CD4-positive, alpha-beta T cell treated with Interleukin-2 at 100 ng/mL for 4 hours (primary cell): ENCODE measurements around the gene TMEM81.

Source experiments
- DNase-seq: peaks from one replicate; pipeline ENCODE4 v3.0.0-alpha.2; 2020; ENCODE audit warnings: low spot score

Gene TMEM81

DNA sequence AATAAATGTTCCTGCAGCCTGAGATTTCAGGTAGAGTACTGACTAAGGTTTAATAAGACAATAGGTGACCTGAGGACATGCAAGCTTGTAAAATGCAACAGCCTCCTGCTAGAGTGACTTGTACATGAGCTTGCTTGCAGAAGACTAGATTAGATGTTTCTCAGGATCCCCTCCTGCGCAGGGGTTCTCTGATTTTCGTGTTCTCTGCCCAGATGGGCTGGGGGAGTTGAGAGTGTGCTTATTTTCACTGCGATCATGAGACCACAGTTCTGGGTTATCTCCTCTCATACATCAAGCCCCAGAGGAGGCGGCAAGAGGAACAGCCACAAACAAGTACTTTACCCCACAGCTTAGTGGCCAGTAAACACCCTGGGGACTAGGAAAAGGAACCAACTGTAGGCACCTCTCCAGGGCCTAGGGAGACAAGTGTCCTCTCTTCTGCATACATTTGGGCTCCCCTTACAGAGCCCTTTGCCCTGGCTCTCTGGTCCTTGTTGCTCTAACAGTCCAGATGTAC is 8.0 kb downstream of the TMEM81 start:
- no peak for DNase-seq

DNA sequence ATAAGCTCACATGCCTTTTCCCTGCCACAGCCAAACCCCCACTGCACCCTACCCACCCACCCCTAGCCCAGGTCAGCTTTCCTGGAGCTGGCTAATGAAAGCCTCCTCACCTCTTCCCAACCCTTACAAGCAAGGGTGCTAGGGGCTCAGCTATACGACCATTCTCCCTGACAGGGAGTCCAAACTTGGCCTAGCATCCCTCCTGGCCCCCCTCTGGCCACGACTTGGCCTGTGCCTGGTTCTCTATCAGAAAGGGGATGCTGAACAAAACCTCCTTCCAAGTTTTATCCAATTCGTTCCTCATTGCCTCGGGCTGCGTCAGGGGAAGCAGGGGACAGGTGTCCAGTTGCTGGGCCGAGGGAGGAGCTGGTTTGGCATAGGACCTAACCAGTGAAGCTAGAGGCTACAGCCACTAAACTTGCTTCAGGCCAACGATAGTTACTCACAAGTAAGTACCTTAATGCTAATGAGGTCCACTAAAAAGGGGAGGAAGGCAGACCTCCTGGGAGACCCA is 8.6 kb downstream of the TMEM81 start:
- DNase-seq, result no peak

DNA sequence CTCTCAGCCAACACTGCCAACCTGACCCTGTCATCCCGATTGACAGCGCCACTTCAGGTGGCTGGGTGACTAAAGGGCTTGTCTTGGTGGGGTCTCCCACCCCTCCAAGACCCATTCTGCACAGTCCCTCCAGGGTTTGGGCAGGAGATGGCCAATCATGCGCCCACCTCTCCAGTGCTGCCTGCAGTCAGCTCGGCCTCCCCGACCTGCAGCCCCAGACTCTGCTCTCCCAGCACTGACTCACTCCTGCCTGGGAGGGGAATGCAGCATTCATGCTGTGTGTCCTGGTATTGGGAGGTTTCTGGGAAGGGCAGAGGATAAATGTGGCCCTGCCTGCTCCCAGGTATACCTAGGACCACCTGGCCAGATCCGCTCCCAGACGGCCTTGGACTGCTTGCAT is 9.7 kb downstream of the TMEM81 start:
- DNase-seq, result no peak

DNA sequence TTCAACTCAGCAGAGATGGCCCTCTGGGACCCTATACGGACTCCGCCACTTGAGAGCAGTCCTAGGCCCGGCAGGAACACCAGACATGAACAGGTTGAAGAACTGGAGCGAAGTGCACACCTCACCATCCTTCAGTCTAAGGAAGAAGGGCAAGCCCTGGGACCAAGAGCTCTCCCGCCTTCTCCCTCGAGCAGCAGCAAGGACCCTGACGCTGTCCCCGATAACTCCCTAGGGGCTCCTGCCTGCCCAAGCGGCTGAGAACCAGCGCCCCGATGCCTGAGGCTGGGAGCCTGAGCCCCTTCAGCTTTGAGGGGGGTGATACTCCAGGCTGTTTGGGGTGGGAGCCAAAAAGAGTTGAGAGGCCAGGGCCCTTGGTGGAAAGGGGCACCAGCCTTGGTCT is 10.2 kb downstream of the TMEM81 start:
- DNase-seq, result no peak

DNA sequence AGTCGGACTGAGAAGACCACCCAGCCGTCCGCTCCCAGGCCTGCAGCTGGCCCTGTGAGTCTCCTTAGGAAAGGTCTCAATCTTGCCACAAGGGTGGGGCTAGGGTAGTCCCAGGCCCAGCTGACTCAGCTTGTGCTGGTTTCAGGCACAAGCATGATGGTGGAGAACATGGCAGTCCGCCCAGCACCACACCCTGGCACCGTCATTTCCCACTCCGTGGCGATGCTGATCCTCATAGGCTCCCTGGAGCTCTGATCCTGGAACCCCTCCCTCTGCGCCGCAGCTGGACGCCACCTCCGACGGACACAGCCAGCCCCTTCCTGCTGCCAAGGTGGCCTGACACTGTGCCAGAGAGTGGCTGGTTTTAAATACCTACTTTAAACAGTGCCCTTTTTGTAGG is 10.7 kb downstream of the TMEM81 start:
- no peak for DNase-seq

DNA sequence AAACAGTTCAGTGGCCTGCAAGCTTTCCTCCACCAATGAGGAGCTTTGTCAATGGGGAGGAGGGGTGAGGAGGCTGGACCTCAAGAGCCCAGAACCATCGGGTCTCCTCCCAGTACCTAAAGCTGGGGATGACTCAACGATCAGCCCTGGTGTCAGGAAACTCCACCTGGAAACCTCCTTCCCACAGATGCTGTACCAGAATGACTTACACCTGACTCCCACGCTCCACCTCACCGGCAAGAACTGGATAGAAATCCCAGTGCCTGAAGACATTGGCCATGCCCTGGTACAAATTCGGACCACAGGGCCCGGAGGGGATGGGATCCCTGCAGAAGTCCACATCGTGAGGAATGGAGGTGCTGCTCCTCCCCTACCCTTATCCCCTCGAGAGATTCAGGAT is 11.4 kb downstream of the TMEM81 start:
- DNase-seq, result no peak

DNA sequence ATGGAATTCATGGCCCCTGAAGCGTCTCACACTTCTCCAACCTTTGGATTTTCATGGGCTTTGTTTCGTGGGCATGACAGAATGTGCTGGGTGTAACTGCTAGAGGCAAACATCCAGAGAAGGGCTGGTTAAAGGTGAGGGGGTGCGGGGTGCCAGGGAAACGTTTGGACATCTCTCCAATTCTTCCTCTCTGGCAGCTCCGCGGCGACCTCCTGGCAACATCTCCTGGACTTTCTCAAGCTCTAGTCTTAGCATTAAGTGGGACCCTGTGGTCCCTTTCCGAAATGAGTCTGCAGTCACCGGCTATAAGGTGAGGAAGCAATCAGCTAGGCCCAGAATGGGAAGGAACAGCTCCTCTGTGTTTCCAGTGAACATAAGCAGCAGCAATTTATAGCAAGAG is 12.0 kb downstream of the TMEM81 start:
- DNase-seq, result no peak

DNA sequence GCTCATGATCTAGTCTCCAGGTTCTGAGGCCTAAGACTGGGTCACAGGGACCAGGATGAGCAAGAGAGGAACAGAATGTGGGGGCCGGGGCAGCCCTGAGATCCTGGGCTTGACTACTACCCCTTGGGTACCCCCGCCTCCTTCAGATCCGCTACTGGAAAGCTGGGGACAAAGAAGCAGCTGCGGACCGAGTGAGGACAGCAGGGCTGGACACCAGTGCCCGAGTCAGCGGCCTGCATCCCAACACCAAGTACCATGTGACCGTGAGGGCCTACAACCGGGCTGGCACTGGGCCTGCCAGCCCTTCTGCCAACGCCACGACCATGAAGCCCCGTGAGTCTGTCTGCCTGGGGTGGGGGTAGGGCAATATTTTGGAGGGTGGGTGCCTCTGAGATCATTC is 12.5 kb downstream of the TMEM81 start:
- DNase-seq, result no peak

DNA sequence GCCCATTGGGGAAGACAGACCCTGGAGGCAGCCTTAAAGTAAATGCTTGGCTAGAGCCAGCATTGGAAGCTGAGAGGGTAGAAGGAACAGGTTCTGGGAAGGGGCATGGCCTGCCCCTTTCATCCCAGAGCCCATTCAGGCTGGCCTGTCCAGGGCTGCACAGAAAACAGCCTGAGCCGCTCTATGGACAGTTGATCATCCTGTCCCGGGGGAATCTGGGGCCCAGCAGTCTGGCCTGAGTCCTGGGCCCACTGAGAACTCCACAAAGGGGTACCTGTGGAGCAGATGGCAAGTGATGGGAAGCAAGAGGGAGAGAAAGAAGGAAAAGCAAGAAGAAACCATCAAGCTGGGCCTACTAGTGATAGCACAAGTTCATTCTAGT is 13.2 kb downstream of the TMEM81 start:
- DNase-seq, result no peak

DNA sequence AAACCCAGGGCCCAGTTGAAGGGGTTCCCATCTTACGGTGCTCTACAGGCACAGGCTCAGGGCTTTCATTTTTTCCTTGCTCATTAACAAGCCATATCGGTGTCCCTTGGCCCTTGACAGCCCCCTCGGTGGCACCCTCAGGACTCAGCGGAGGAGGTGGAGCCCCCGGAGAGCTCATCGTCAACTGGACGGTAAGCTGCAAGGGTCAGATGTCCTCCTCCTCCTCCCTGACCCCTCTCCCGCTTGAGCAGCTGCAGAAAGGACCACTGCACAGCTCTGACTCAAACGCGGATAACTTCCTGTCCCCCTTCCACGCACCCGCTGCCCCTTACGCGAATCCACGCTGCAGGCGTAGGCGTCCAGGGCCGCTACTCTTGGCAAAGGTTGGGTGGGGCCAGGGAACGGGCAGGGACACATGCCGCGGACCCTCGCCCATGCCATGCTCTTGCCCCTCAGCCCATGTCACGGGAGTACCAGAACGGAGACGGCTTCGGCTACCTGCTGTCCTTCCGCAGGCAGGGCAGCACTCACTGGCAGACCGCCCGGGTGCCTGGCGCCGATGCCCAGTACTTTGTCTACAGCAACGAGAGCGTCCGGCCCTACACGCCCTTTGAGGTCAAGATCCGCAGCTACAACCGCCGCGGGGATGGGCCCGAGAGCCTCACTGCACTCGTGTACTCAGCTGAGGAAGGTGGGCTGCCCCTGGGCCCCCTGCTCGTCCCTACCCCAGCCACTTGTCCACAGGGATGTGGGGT is 14.7 kb downstream of the TMEM81 start:
- DNase-seq, result no peak

DNA sequence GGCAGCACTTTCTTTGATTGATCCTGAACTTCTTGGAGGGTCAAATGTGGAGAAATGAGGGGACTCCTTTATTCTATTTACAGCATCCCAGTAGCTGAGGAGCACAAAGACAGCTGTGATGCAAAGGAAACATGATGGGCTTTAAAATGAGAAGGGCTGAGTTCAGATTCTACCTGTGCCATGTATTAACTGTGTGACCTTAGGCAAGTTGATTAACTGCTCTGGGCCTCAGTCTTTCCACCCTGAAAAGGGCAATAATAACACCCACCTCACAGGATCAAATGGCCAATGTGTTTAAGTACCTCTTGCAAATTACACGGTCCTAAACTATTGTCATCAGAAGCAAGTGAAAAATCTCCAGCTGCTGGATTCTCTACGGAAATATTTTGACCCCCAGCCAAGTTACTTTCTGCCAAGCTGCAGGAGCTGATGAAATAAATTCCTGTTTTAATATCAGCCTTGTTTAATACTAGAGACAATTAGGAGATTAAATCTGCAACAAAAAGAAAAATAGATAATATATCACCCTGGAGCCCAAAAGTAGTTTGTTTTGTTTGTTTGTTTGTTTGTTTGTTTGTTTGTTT is 15.7 kb downstream of the TMEM81 start:
- no peak for DNase-seq

DNA sequence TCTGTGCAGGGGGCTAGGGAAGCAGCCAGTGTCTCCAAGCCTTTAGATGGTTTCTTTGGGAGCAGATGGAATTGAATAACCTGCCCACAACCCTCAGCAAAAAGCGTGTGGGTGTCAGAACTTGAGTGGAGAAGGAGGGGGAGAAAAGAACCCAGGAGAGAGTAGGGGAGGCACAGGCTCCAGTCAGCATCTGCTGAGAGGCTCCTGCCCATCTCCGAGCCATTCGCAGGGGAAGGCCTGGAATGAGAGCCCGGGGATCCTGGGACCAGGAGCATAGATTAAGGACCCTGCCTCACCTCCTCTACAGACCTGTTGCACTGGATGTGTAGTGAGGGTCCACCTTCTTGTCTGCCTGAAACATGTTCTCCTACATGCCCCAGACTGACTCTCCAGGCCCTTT is 16.3 kb downstream of the TMEM81 start:
- DNase-seq, result no peak

DNA sequence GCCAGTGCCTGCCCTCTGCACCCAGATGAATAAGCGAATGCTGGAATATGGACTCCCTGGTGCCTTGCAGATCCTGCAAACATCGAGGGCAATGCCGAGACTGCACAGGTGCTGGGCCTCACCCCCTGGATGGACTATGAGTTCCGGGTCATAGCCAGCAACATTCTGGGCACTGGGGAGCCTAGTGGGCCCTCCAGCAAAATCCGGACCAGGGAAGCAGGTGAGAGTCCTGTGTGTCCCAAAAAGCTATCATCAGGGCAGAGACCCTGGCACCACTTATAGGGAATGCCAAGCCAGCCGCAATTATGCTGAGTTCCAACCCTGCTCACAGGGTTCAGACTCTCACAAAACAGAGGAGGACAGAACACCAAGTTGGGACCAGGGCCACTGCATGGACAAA is 17.2 kb downstream of the TMEM81 start:
- no peak for DNase-seq

DNA sequence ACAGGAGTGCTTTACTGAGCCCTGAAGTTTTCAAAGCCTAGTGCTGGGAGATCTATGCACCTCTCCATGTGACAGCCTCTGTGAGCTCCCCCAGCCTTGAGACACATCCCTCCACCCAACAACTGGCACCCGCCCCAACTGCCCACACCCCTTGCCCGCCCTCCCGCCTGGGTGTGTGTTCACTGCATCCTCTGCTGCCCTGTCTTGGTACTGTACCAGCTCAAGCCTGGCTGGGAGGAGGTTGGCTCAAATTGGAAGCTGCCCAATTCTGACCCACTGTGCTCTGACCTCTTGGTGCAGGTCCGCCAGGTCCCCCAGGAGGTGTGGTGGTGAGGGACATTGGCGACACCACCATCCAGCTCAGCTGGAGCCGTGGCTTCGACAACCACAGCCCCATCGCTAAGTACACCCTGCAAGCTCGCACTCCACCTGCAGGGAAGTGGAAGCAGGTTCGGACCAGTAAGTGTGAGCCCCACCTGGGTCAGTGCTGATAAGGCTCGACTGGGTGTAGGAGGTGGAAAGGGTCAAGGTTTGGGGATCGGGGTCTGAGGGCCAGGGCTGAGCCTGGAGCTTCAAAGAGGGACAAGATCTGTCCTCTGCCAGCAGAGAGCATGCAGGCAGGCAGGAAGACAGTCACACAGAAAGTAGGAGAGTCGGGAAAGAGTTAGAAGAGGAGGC is 18.0 kb downstream of the TMEM81 start:
- DNase-seq, result no peak

DNA sequence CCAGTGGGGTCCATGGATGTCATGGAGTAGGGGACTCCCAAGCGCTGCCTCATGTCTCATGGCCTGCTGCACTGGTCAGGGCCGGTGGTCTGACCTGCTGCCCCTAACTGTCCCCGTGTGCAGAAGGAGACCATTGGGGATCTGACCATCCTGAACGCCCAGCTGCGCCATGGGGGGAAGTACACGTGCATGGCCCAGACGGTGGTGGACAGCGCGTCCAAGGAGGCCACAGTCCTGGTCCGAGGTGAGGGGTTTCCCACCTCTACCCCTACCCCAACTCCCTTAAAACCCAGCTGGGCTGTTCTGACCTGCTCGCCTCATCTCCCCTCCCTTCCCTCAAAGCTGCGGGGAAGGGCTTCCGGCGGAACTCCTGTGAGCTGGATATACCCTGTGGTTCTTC is 18.6 kb downstream of the TMEM81 start:
- DNase-seq, result no peak

DNA sequence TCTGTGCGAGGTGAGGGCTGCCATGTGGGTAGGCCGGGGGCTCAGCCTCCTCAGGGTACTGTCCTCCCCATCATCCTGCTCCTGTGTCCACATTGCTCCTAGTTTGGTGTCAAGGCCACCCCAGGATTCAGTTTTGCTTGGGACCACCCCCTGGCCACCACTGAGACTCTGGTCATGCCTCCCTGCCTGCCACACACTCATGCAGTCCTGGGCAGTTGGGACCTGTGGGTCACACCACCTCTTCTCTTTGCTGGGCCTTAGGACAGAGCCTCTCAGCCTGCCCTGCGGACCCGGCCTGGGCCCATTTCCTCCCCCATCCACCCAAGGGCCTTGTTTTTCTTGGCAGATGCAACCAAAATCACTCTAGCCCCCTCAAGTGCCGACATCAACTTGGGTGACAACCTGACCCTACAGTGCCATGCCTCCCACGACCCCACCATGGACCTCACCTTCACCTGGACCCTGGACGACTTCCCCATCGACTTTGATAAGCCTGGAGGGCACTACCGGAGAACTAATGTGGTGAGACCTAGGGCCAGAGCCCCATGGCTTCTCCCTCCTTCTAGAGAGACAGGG is 19.4 kb downstream of the TMEM81 start:
- no peak for DNase-seq

DNA sequence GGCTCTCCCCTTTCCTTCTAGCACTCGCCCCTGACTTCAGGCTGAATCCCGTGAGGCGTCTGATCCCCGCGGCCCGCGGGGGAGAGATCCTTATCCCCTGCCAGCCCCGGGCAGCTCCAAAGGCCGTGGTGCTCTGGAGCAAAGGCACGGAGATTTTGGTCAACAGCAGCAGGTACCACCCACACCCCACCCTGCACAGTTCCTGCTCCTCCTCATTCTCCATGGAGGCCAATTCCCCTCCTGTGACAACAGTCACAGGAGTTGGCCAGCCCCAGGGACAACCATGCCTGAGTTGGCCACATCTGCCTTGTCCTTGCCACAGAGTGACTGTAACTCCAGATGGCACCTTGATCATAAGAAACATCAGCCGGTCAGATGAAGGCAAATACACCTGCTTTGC is 20.0 kb downstream of the TMEM81 start:
- no peak for DNase-seq

DNA sequence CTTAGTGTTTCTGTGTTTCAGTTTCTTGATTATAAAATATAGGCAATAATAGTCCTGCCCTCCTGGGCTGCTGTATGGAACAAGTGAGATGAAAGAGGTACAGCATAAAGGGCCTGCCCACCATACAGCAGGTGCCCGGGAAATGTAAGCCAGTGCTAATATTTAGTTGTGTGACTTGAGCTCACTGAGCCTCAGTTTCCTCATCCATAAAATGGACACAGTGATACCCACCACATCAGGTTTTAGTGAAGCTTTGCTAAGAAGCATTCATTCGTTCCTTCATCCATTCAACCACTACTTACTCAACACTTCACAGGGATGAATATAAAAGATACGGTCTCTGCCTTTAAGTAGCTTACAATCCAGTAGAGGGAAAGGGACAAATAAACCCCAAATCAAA is 21.4 kb downstream of the TMEM81 start:
- DNase-seq, result no peak

DNA sequence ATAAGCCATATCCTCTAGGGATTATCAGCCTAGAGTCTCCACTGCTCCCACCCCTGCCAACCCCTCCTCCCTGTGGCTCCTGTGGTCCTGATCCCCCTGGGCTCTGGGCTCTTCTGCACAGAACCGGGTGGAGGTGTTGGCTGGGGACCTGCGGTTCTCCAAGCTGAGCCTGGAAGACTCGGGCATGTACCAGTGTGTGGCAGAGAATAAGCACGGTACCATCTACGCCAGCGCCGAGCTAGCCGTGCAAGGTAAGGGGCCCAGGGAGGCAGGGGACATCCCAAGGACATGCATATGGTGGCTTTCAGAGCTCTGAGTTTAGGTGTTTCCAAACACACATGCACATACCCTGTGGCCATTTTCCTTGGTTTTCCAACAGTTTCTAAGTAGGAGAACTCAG is 21.9 kb downstream of the TMEM81 start:
- DNase-seq, result no peak

DNA sequence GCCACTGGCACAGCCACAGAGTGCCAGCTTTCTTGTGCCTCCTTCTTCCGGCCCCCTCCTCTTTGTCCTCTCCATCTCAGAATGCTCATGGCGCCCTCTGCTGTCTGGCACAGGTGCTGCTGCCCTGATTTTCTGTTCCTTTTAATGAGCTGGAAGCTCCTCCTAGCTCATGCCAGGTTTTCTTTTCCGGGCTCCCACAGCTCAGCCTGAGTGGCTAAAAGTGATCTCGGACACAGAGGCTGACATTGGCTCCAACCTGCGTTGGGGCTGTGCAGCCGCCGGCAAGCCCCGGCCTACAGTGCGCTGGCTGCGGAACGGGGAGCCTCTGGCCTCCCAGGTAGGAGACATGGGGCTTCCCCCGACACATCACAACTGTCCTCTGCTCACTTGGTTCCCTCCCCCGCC is 22.6 kb downstream of the TMEM81 start:
- DNase-seq, result peak; percentile 58

DNA sequence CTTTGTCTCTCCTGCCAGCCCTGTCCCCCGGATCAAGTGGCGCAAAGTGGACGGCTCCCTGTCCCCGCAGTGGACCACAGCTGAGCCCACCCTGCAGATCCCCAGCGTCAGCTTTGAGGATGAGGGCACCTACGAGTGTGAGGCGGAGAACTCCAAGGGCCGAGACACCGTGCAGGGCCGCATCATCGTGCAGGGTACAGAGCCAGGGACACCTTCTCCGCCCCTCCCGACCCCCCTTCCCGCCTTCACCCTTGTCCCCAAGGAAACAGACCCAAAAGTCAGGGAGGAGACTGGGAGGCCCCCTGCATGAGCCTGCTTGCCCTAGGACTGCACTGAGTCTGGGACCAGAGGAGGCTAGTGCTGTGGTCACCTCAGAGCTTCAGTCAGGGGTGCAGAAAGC is 23.0 kb downstream of the TMEM81 start:
- no peak for DNase-seq

DNA sequence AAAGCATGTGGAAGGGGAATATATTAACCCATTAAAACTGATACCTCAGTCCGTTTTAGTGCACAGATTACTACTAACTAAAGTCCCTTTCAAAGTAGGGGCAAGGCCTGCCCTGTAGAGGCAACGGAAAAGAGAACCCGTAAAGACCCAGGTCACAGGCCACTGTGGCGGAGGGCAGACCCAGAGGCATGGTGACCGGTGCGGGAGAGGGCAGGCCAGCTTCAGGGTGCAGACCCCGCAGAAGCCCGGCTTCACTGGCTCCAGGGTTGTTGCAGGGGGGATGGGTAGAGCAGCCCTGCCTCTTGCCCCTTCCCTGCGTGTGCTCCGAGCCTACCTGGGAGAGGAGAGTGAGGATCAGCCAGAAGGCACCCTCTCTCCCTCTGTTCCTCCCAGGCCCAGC is 23.5 kb downstream of the TMEM81 start:
- no peak for DNase-seq

DNA sequence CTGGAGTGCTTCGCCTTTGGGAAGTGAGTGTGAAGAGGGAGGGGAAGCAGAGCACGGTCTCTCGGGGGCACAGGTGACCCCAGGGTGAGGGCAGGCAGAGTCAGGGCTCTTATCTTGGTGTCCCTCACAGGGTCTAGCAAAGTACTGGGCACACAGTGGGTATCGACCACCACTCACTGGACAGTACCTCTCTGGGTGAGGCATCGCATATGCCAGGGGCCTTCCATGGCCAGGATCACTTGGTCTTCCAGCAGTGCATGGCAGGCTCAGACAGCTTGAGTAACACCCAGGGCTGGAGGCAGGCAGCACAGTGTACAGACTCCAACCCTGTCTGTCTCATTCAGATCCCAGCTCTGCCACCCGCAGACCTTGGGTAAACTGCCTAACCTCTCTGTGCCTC is 24.6 kb downstream of the TMEM81 start:
- DNase-seq, result no peak
